ENCODE measurements around the gene TBPL2. TPM values are rescaled to one million over a fixed set of nuclear protein-coding genes. Genes with fewer than 3 reads are reported as not detected.
A peak's percentile ranks its signal among the peaks of the same experiment; 100 is the strongest.

The TBPL2 gene
- total and polyA plus RNA-seq, 2 donors (not counting 3 experiments of a cell fraction or from before 2014, with no cell fraction given) = not detected

- Histone ChIP-seq H2AFZ (ENCODE audit: low read depth, low read length) (no peak overlapping the region), H3K9me1 (replicated peaks; ENCODE audit: control insufficient read depth, extremely low read depth, insufficient read depth, low read length) (no peaks in the 10 kb centered on the region), H3K36me3 (ENCODE audit: control insufficient read depth in 2 of 2, extremely low read depth in 1 of 2, insufficient read depth in 2 of 2, low read length in 2 of 2) (peaks cover 0 to 10% of the 10 kb centered on the region in 2 experiments), H3K4me2 (ENCODE audit: insufficient read depth, low read length) (no peak overlapping the region), H3K9me3 (replicated peaks; ENCODE audit: control insufficient read depth, insufficient read depth, low read length) (no peaks in the 10 kb centered on the region), H3K4me3 (replicated peaks in 1 of 3; ENCODE audit: insufficient read depth in 1 of 3, low read depth in 1 of 3, low read length in 3 of 3) (no peak overlapping the region), H4K20me1 (replicated peaks; ENCODE audit: control insufficient read depth, extremely low read depth, insufficient read depth, low read length) (no peaks in the 10 kb centered on the region), H3K27me3 (ENCODE audit: control insufficient read depth in 2 of 2, insufficient read depth in 2 of 2, low read length in 2 of 2) (no peaks in the 10 kb centered on the region), H3K79me2 (ENCODE audit: control insufficient read depth, insufficient read depth, low read length) (no peaks in the 10 kb centered on the region), H3K27ac (ENCODE audit: insufficient read depth, low read depth, low read length) (no peak overlapping the region), H3K4me1 (ENCODE audit: control insufficient read depth, extremely low read depth, insufficient read depth, low read length) (no peaks in the 10 kb centered on the region), H3K9ac (replicated peaks; ENCODE audit: extremely low read depth, insufficient read depth, low read length) (no peak overlapping the region)
- intact Hi-C loops (cut with micrococcal nuclease) (no loop called here), dilution Hi-C loops (cut with MboI; ENCODE audit: extremely low pct_ligation_motif_present, low sequenced_read_pairs) (no loop called here)
- TF ChIP-seq FOS (IDR thresholded peaks at IDR 0.05; ENCODE audit: borderline replicate concordance, insufficient read depth, low read length) (peak; percentile 78), POLR2A (IDR thresholded peaks at IDR 0.05; ENCODE audit: low read depth, low read length) (no peak), MYC (IDR thresholded peaks at IDR 0.05; ENCODE audit: low read depth, low read length) (no peak), EZH2 (IDR thresholded peaks at IDR 0.05; ENCODE audit: borderline replicate concordance, low read depth, low read length, severe bottlenecking) (no peak), GATA2 (IDR thresholded peaks at IDR 0.05; ENCODE audit: insufficient read depth, insufficient read length, low read depth, low read length) (peak; percentile 48), MAX (IDR thresholded peaks at IDR 0.05; ENCODE audit: insufficient read depth, insufficient read length) (no peak), JUN (IDR thresholded peaks at IDR 0.05; ENCODE audit: borderline replicate concordance, insufficient read depth, insufficient read length, low read depth) (no peak)
- no peak for DNase-seq (ENCODE audit: low read depth, low spot score)
- no TSS peak for BruUV-seq (replicated peaks)
- POLR2A ChIA-PET = no interaction called here
- FAIRE-seq = no peak
- CTCF ChIA-PET = interaction anchor here (1.0 kb wide), 1 partner anchor 13 kb away, joined by 3 read pairs; no protein-coding TSS in a partner anchor
These were observed 52.3 kb downstream of the TBPL2 start for GRCh38 chr14:55388160-55388559.

- no peaks in the 10 kb centered on the region for H3K4me1 ChIP-seq (ENCODE audit: control insufficient read depth, extremely low read depth, insufficient read depth, low read length)
- H3K27ac ChIP-seq (ENCODE audit: insufficient read depth, low read depth, low read length) = no peak overlapping the region
- H4K20me1 ChIP-seq (replicated peaks; ENCODE audit: control insufficient read depth, extremely low read depth, insufficient read depth, low read length) = no peaks in the 10 kb centered on the region
- BruUV-seq (replicated peaks) = no TSS peak
- intact Hi-C loops (cut with micrococcal nuclease) (no loop called here), dilution Hi-C loops (cut with MboI; ENCODE audit: extremely low pct_ligation_motif_present, low sequenced_read_pairs) (no loop called here)
- H3K27me3 ChIP-seq (ENCODE audit: control insufficient read depth in 2 of 2, insufficient read depth in 2 of 2, low read length in 2 of 2) = no peaks in the 10 kb centered on the region
- CTCF ChIA-PET = no interaction called here
- H3K4me3 ChIP-seq (replicated peaks in 1 of 3; ENCODE audit: insufficient read depth in 1 of 3, low read depth in 1 of 3, low read length in 3 of 3) = no peak overlapping the region
- no peaks in the 10 kb centered on the region for H3K9me1 ChIP-seq (replicated peaks; ENCODE audit: control insufficient read depth, extremely low read depth, insufficient read depth, low read length)
- no peak for FAIRE-seq
- no peak overlapping the region for H3K9ac ChIP-seq (replicated peaks; ENCODE audit: extremely low read depth, insufficient read depth, low read length)
- no peak overlapping the region for H3K4me2 ChIP-seq (ENCODE audit: insufficient read depth, low read length)
- no peaks in the 10 kb centered on the region for H3K9me3 ChIP-seq (replicated peaks; ENCODE audit: control insufficient read depth, insufficient read depth, low read length)
- TF ChIP-seq MYC (IDR thresholded peaks at IDR 0.05; ENCODE audit: low read depth, low read length) (no peak), CTCF (IDR thresholded peaks at IDR 0.05; ENCODE audit: extremely low read depth in 1 of 2, insufficient read depth in 1 of 2, low read depth in 1 of 2, low read length in 2 of 2) (no peak), POLR2A (IDR thresholded peaks at IDR 0.05; ENCODE audit: low read depth, low read length) (no peak), FOS (IDR thresholded peaks at IDR 0.05; ENCODE audit: borderline replicate concordance, insufficient read depth, low read length) (no peak), MAX (IDR thresholded peaks at IDR 0.05; ENCODE audit: insufficient read depth, insufficient read length) (no peak), POLR2AphosphoS5 (IDR thresholded peaks at IDR 0.05; ENCODE audit: insufficient read depth, low read depth, low read length) (no peak), JUN (IDR thresholded peaks at IDR 0.05; ENCODE audit: borderline replicate concordance, insufficient read depth, insufficient read length, low read depth) (no peak)
- no peak overlapping the region for H2AFZ ChIP-seq (ENCODE audit: low read depth, low read length)
- DNase-seq (ENCODE audit: low read depth, low spot score) = no peak
- no peaks in the 10 kb centered on the region for H3K79me2 ChIP-seq (ENCODE audit: control insufficient read depth, insufficient read depth, low read length)
- POLR2A ChIA-PET = no interaction called here
- peaks cover 0 to 10% of the 10 kb centered on the region in 2 experiments for H3K36me3 ChIP-seq (ENCODE audit: control insufficient read depth in 2 of 2, extremely low read depth in 1 of 2, insufficient read depth in 2 of 2, low read length in 2 of 2)
These were observed 53.3 kb downstream of the TBPL2 start for GRCh38 chr14:55387121-55387520.

All from endothelial cell of umbilical vein (primary cell).